HG03280 (cell line): ENCODE results near the gene MRPL3.
A peak's percentile ranks its signal among the peaks of the same experiment; 100 is the strongest.

Experiments
- ATAC-seq: cut with Tn5 transposase; IDR thresholded peaks from one replicate; pipeline ENCODE4 v1.9.1; 2021; ENCODE audit warnings: mild to moderate bottlenecking, moderate library complexity; ENCODE audit not compliant: unreplicated experiment

MRPL3 gene

GRCh38 chr3:131502530-131503319 lies at the start of gene MRPL3:
MRPL3 (minus strand) TSS chr3:131502971; CDS start chr3:131502821, 150 bp downstream.
- peak; percentile 97 for ATAC-seq

GRCh38 chr3:131551761-131552160 lies 49.0 kb upstream of the MRPL3 start:
- ATAC-seq, result no peak

DNA sequence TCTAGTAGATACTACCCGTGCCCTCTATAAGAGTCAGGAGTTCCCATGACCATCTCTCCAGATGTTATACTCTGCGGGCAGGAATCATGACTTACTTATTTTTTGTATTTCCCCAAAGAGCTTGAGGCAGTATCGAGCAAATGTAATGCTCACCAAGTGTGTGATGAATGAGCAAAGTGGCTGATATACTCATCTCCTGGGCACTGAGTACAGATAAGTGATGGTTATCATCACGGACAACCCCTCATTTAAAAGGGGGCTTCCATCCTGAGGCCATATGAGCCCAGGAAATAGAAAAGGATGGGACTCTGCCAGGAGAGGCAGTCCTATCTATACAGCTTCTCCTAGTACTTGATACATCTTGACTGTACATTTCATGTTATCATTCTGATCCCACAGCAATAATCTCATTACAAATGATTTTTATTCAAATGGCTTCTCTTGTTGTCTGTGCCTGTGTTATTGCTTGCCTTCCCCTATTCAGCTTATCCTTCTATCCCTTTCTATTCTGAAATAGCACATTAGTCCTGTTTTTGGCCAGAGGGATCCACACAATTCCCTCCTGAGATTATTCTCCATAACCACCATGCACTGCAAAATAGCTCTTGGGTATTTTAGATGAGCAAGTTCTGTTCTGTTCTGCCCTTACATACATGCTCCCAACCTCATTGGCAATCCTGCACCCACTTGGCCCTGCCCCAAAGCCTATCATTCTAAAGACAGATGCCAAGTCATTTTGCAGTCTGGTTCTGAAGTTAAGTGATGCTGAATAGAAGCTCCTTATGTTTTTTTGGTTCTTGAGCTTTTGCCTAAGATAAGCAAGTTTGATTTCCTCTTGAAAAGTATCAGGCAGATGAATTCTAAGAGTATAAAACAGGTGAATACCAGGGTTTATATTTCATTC lies 48.0 kb upstream of the MRPL3 start:
- no peak for ATAC-seq

DNA sequence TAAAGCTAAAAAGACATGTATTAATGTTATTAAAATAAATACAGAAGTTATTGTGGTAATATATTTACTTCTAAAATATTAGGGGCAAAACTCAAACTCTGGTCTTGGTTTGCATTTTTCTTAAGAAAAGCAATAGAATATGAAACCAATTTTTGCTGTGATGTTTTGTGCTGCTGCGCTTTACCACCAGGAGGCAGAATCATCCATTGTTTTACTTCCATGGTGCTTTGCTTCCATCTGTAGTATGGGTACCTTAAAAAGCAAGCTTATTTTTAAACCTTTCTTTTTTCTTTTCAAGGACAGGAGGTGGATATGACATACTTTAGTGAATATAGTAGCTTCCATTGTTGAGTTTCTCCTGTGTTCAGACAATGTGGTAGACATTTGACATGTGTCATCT lies 46.6 kb upstream of the MRPL3 start:
- ATAC-seq, result no peak

DNA sequence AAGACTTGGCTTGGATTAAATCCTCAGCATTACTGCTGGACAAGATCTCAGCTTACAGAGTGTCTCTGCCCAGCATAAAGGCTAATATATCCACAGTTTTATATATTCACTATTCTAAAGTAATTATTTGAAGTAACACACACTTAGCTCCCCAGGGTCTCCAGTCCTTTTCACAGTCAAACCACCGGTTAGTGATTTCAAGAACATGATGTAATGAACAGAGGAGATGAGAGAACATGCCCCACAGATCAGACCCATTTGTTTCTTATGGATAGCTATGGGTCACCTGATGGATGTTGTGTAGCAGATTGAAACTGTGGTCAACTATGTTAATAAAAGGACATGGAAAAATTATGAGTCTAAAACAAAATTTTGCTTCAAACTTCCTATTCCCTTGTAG lies 44.8 kb upstream of the MRPL3 start:
- ATAC-seq, result no peak

GRCh38 chr3:131546441-131546840 lies 43.7 kb upstream of the MRPL3 start:
- ATAC-seq, result no peak

GRCh38 chr3:131544557-131544956 lies 41.8 kb upstream of the MRPL3 start:
- ATAC-seq, result no peak

DNA sequence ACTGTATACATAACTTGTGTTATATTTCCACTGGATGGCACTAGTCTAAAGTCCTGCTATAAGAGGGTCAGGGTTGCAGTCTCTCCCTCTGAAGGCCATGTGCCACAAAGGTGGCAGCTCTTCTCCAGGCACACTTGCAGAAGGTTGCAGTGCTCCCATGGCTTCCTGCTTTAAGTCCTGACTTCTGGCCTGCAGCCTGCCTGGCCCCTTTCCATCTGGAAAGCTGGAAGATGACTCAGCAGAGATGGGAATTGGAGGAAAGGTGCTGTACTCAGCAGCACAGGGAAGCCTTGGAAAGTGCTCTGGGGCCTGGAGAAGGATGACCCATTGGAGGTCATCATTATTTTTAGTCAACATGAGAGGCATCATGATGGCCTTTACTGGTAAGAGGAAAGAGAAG lies 40.9 kb upstream of the MRPL3 start:
- no peak for ATAC-seq

GRCh38 chr3:131541288-131541687 lies 38.5 kb upstream of the MRPL3 start:
- no peak for ATAC-seq

- no peak for ATAC-seq
Observed at GRCh38 chr3:131540821-131541220, 38.0 kb upstream of the MRPL3 start.

GRCh38 chr3:131540143-131540542 lies 37.4 kb upstream of the MRPL3 start:
- no peak for ATAC-seq

GRCh38 chr3:131538968-131539367 lies 36.2 kb upstream of the MRPL3 start:
- no peak for ATAC-seq

- ATAC-seq, result no peak
Observed at GRCh38 chr3:131537531-131537930, 34.8 kb upstream of the MRPL3 start.

GRCh38 chr3:131535596-131535995 lies 32.8 kb upstream of the MRPL3 start:
- ATAC-seq, result no peak

- ATAC-seq, result no peak
Observed at GRCh38 chr3:131535131-131535530, 32.4 kb upstream of the MRPL3 start.

- ATAC-seq, result no peak
Observed at GRCh38 chr3:131532645-131533044, 29.9 kb upstream of the MRPL3 start.

- no peak for ATAC-seq
Observed at GRCh38 chr3:131530843-131531242, 28.1 kb upstream of the MRPL3 start.

DNA sequence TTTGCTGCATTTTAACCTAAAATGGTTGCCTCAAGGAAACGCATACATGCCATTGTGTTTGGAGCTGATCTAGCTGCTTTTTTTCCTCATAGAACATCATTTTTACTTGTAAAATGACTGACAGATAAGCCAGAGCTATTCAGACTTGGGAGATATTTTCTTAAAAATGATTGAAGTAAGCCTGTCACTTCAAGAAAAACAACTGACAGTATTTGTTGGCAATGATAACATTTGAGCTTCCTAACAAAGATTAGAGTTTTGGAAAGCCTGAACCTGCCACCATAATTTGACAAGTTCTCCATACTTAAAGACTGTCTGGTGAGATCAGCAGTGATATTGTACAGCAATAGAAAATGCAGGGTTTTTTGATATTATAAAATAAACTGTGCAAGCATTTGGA lies 27.6 kb upstream of the MRPL3 start:
- no peak for ATAC-seq

DNA sequence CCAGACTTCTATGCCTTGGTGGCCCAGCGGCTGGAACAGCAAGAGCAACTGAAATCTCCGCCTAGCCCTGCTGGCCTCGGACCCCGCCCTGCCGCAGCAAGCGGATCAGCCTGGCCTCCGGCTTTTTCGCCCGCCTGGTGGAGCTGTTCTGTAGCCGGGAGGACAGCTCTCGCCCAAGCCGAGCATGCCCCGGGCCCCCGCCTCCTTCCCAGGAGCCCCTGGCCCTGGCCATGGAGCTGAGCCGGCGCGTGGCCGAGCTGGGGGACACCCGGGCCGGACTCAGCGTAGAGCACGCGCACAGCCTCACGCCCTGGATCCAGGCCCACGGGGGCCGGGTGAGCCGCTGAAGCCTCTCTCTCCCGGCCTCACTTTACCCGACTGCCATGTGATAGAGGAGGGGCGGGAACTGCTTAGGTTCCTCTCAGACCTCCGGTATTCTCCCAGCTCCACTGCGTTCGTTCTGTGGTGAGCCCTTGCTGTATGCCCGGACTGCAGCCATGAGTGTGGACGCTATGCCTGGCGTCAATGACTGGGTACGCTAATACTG lies 24.1 kb upstream of the MRPL3 start:
- no peak for ATAC-seq

DNA sequence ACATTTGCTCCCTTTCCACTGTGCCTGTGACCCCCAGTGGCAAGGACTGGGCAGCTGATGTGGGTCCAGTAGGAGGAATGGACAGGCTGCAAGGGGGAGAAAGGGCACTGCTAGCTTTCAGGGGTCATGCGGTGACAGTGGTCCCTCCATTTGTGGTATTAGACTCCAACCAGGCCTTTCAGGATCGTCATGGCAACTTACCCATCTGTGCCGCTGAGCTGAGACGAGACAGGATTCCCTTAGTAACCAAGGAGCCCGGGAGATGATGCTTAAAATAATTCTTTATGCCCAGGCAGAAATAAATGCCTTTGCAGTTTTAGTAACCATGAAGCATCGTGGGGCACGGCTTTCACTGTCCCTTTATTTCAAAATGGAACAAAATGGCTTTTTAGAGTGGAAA lies 15.9 kb upstream of the MRPL3 start:
- no peak for ATAC-seq

DNA sequence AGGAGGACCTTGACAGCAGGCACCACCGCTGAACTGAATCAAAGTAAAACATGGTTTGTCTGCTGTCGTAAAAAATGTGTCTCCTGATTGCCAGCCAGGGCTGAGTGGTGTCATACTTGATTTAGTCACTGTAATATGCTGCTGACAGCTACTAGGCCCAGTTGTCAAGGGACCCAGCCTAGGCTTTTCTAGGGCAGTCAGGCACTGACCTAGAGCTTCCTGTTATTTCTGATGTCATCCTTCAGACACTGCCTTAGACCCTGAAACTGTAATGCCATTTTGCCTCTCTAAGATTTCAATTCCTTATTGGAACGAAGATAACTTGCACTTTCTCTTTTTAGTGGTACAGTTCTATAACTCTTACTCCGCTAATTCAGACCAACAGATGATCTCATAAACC lies 2.6 kb upstream of the MRPL3 start:
- ATAC-seq, result no peak

- no peak for ATAC-seq
Observed at GRCh38 chr3:131503320-131503635, 507 bp upstream of the MRPL3 start.
